DMS53 treated with DMSO at 0.1 percent for 48 hours (cell line): Measurements from ENCODE around the gene UPK3B.
"Not testable (repeated sequence)": the region's sequence is repeated elsewhere in the genome, so short reads cannot be mapped to it uniquely, and the experiment has no call there.

ENCODE experiments used
- DNase-seq: peaks from one replicate; lab custom pipeline; 2025; ENCODE audit not compliant: unreplicated experiment; lab: John Stamatoyannopoulos, UW

The UPK3B gene

GRCh38 chr7:76487969-76488368 is 22.4 kb upstream of the UPK3B start:
- DNase-seq: not testable (repeated sequence)

DNA sequence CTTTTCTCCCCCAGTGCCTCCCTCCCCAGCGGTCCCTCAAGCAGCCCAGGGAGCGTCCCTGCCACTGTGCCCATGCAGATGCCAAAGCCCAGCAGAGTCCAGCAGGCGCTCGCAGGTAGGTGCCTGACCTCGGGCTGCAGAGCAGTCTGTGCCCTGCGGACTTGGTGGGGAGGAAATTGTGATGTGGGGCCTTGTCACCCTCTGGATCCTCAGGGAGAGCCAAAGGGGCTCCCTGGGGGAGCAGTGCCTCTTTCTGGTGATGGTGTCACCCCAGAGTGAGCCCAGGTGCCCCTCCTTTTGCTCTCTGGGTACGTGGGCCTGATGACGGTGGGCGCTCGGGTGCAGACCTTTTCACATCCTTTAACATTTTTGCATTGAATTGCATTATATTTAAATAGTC is 18.2 kb upstream of the UPK3B start:
- DNase-seq: not testable (repeated sequence)

DNA sequence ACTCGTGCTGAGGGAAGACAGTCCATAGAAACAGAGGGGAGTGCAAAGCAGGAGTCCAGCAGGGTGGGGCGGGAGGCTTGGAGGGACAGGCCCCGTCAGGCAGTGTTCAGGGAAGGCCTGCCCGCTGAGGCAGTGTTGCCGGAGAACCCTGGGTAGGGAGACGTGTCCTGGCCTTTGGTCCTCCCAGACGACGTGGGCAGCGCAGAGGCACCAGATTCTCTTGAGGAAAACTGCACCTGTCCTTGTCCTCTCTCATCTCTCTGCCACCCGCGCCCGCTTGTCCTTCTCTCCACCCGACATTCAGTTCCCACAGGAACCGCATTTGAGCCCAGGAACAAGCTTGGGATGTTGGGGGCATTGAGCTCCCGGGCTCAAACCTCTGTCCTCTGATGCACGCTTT is 14.6 kb upstream of the UPK3B start:
- not testable (repeated sequence) for DNase-seq

- not testable (repeated sequence) for DNase-seq
These were observed 12.3 kb upstream of the UPK3B start for GRCh38 chr7:76497918-76498582.

GRCh38 chr7:76498583-76499200 is 11.7 kb upstream of the UPK3B start:
- DNase-seq: not testable (repeated sequence)

DNA sequence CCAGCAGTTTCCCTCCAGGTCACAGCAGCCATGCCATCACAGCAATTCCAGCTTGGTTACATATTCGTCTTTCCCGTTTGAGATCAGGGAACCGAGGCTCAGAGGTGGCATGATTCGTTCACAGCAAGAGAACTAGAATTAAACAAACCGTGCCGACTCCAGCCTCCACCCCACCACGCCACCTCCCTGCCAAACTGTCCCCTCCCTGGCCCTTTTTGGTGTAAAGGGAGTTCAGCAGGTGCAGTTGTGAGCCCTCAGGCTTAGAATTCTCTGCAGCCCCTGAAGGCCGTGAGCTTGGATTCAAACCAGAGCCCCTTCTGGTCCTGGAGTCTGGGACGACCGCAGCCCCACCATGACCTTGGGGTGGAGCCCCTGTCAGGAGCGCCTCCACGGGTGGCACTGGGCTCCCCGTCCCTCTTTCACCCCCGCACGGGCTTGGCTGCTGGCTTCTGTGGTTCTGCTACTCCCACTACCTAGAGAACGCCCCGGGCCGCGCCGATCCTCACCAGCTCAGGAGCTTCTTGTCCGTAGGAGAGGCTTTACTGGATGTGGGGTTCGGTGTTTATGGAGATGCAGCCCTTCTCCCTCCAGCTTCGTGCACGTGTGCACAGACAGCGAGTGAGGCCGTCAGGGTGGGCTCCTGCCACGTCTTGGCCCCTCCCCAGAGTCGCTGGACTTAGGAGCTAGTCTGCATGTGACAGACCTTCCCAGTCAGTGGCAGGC is 11.0 kb upstream of the UPK3B start:
- not testable (repeated sequence) for DNase-seq

GRCh38 chr7:76499924-76500241 is 10.5 kb upstream of the UPK3B start:
- not testable (repeated sequence) for DNase-seq

DNA sequence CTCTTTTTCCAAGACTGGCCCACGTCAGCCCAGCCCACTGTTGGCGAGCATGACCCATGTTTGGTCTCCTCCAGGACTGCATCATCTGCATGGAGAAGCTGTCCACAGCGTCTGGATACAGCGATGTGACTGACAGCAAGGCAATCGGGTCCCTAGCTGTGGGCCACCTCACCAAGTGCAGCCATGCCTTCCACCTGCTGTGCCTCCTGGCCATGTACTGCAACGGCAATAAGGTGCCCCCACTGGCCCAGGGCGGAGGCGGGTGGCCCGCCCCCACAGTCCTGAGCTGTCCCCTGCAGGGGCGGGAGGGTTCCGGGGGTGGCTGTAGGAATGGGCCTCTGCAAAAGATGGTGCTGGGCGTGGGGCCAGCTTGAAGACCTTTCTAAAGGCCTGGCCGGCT is 8.1 kb upstream of the UPK3B start:
- not testable (repeated sequence) for DNase-seq

GRCh38 chr7:76502836-76503235 is 7.5 kb upstream of the UPK3B start:
- DNase-seq: not testable (repeated sequence)

DNA sequence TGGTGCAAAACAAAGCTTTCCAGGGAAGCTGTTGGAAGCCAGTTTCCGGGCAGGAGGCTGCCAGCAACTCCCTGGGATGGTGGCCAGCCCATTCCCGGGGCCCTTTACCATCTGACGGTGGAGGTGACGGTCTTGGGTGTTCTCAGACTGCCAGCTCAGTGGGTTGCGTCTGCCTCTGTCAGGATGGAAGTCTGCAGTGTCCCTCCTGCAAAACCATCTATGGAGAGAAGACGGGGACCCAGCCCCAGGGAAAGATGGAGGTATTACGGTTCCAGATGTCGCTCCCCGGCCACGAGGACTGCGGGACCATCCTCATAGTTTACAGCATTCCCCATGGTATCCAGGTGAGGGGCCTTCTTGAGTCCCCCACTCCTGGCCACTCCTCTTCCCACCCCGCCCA is 7.1 kb upstream of the UPK3B start:
- DNase-seq: not testable (repeated sequence)

GRCh38 chr7:76504351-76505167 is 5.8 kb upstream of the UPK3B start:
- not testable (repeated sequence) for DNase-seq

- no peak for DNase-seq
These were observed 4.9 kb upstream of the UPK3B start for GRCh38 chr7:76505168-76506080.

DNA sequence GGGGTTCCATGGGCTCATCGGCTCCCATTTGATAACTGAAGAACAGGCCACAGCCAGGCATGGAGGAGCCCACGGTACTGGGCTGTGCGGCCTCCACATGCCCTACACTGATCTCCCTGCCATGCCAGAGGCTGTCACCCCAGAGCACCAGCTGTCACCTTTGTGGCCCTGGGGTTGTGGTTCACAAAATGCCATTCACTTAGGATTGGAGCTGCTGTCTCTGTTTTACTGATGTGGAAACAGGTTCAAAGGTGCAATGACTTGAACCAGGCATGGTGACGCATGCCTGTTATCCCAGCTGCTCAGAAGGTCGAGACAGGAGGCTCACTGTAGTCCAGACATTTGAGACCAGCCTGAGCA is 4.3 kb upstream of the UPK3B start:
- no peak for DNase-seq

DNA sequence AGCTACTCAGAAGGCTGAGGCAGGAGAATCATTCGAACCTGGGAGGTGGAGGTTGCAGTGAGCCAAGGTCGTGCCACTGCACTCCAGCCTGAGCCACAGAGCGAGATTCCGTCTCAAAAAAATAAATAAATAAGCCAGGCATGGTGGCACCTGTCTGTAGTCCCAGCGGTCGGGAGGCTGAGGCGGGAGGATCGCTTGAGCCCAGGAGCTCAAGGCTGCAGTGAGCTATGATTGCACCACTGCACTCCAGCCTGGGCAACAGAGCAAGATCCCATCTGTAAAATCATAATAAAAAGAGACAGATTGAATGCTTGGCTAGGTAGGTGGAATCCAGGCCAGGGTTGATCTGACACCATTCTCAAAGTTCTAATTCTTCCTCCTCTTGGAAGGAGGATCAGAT is 3.7 kb upstream of the UPK3B start:
- not testable (repeated sequence) for DNase-seq

DNA sequence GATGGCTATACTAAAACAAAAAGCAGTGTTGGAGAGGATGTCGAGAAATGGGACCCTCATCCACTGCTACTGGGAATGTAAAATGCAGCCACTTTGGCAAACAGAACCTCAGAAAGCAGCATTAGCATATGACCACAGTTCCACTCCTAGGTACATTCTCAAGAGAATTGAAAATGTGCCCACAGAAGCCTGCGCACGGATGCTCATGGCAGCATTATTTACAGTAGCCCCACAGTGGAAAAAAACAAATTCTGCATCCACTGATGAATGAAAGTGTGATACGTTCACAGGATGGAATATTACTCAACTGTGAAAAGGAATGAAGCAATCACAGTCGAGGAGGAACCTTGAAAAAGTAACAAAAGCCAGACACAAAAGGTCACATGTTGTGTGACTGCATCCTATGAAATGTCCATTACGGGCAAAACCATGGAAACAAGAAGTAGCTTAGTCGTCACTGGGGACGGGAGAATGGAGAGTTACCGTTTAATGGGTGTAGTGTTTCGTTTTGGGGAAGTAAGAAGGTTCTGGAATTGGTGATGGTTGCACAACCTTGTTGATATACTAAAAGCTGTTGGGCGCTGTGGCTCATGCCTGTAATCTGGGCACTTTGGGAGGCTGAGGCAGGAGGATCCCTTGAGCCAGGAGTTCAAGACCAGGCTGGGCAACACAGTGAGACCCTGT is 2.5 kb upstream of the UPK3B start:
- no peak for DNase-seq

DNA sequence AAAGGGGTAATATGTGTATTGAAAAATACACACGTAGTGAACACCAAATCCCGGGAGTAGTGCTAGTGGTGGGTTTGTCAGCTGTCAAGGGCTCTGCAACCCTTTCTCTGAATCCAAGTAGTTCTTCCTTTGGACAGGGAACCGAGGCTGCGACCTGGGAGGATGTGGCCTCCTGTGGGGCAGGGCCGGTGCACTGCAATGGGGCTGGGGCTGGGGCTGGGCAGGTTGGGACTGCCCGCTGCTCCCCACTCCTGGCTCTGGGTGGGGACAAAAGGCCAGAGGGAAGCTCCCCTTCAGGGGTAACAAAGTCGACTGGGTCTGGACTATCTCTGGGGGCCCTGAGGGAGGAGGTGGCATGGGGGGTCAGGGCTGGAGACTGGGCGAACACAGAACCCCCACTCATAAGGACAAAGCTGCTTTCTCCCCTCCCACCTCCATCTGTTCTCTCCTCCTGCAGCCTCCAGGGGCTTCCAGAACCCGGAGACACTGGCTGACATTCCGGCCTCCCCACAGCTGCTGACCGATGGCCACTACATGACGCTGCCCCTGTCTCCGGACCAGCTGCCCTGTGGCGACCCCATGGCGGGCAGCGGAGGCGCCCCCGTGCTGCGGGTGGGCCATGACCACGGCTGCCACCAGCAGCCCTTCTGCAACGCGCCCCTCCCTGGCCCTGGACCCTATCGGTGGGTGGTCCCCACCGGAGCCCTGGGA is 1.0 kb downstream of the UPK3B start:
- not testable (repeated sequence) for DNase-seq

DNA sequence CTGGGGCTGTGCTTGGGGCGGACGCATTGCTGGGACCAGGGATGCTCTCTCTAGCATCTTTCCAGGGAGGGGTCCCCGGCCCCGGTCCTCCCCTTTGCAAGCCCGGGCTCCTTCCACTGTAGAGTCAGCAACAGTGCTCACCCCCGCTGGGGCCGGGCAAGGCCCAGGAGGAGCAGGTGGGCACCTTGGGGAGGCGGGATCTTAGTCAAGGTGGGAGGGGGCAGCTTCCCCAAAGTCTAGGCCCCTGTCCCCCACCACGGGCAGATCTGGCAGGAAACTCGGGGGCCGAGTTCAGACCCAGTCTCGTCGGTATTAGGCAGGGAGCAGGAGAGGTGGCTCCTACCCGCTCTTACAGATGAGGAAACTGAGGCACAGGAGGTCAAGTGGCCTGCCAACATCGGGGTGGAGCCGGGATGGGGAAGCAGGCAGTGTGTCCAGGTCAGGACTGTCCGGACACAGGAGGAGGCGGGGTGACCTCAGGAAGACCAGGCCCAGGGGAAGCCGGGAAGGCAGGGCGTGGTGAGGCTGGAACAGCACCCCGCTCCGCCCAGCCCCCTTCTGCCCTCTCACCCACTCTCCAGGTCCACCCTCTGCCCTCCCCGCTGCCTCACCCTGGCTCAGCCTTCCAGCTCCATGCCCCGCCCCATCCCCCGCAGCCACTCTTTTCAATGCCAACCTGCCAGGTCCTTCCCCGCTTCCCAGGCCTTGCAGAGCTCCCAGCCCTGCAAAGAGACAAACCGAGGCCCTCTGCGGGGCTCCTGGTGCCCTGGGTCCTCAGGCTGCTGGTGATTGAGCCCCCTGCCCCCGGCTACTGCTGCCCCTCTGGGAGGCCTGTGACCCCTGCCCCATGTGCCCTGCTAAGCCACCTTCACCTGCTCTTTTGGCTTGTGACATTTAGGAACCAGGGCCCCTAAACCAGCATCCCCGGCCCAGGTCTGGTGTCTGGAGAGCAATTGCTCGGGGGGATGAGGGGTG is 1.8 kb downstream of the UPK3B start:
- not testable (repeated sequence) for DNase-seq
